MM.1S (cell line): Measurements from ENCODE around the gene CYTH3.
"Not testable (repeated sequence)": the region's sequence is repeated elsewhere in the genome, so short reads cannot be mapped to it uniquely, and the experiment has no call there.

ENCODE experiments used
- DNase-seq: peaks from one replicate; pipeline ENCODE4 v3.0.0-alpha.2; 2015
- H2AFZ ChIP-seq: fragments of 300-600 bp; sonication (generic); 2 replicates; pipeline ENCODE4 v1.6.0; 2016; ENCODE audit warnings: antibody characterized with exemption, low read length
- H3F3A ChIP-seq: fragments of 300-600 bp; sonication (generic); 2 replicates; pipeline ENCODE4 v1.6.1; 2016; ENCODE audit warnings: mild to moderate bottlenecking, antibody characterized with exemption, low read length, moderate library complexity, mixed read lengths; ENCODE audit not compliant: insufficient read depth
- H3K27ac ChIP-seq: fragments of 300-600 bp; sonication (generic); 2 replicates; pipeline ENCODE4 v1.5.1; 2016; ENCODE audit warnings: mild to moderate bottlenecking, low read length
- H3K27me3 ChIP-seq: fragments of 300-600 bp; sonication (generic); replicated peaks from 2 replicates; pipeline ENCODE4 v1.6.0; 2016; ENCODE audit warnings: low read length; ENCODE audit not compliant: insufficient read depth
- H3K36me3 ChIP-seq: fragments of 300-600 bp; sonication (generic); replicated peaks from 2 replicates; pipeline ENCODE4 v1.6.1; 2016; ENCODE audit warnings: mild to moderate bottlenecking, low read length, mixed read lengths; ENCODE audit not compliant: insufficient read depth
- H3K4me1 ChIP-seq: fragments of 300-600 bp; sonication (generic); 2 replicates; pipeline ENCODE4 v1.6.1; 2016; ENCODE audit warnings: low read length, mixed read lengths
- H3K4me2 ChIP-seq: fragments of 300-600 bp; sonication (generic); 2 replicates; pipeline ENCODE4 v1.6.0; 2016; ENCODE audit warnings: low read depth, low read length
- H3K4me3 ChIP-seq: fragments of 300-600 bp; sonication (generic); 2 replicates; pipeline ENCODE4 v1.5.1; 2016; ENCODE audit warnings: low read length, mixed read lengths
- H3K79me2 ChIP-seq: fragments of 300-600 bp; sonication (generic); 2 replicates; pipeline ENCODE4 v1.6.1; 2016; ENCODE audit warnings: mixed run types, low read length, mixed read lengths
- H3K9ac ChIP-seq: fragments of 300-600 bp; sonication (generic); 2 replicates; pipeline ENCODE4 v1.6.1; 2016; ENCODE audit warnings: low read length, mixed read lengths
- H3K9me2 ChIP-seq: fragments of 300-600 bp; sonication (generic); replicated peaks from 2 replicates; pipeline ENCODE4 v1.6.1; 2016; ENCODE audit warnings: mild to moderate bottlenecking, low read length, mixed read lengths; ENCODE audit not compliant: insufficient read depth
- H3K9me3 ChIP-seq: fragments of 300-600 bp; sonication (generic); replicated peaks from 2 replicates; pipeline ENCODE4 v1.6.1; 2016; ENCODE audit warnings: mild to moderate bottlenecking, low read length, mixed read lengths; ENCODE audit not compliant: insufficient read depth
- H4K20me1 ChIP-seq: fragments of 300-600 bp; sonication (generic); 2 replicates; pipeline ENCODE4 v1.6.1; 2016; ENCODE audit warnings: mild to moderate bottlenecking, low read length, moderate library complexity, mixed read lengths; ENCODE audit not compliant: insufficient read depth
- EZH2 ChIP-seq: fragments of 300-600 bp; sonication (generic); optimal IDR thresholded peaks from 2 replicates; pipeline ENCODE3; 2017; ENCODE audit warnings: low read depth, mild to moderate bottlenecking, antibody characterized with exemption, low read length, mixed read lengths
- EZH2phosphoT487 ChIP-seq: fragments of 300-600 bp; sonication (generic); IDR thresholded peaks from 2 replicates; pipeline ENCODE4 v1.6.1; 2018; ENCODE audit warnings: antibody characterized with exemption, low read length
- TF ChIP-seq, protein P1 (sequence below): fragments of 300-600 bp; sonication (generic); IDR thresholded peaks from 2 replicates; pipeline ENCODE4 v1.5.1; 2016; ENCODE audit warnings: antibody characterized with exemption, low read length, mixed read lengths

Gene CYTH3

GRCh38 chr7:6154542-6155404 is 117.7 kb downstream of the CYTH3 start:
- H4K20me1 ChIP-seq, result no peaks in the 10 kb centered on the region
- H3K9me2 ChIP-seq, result no peaks in the 10 kb centered on the region
- TF ChIP-seq, protein P1, sequence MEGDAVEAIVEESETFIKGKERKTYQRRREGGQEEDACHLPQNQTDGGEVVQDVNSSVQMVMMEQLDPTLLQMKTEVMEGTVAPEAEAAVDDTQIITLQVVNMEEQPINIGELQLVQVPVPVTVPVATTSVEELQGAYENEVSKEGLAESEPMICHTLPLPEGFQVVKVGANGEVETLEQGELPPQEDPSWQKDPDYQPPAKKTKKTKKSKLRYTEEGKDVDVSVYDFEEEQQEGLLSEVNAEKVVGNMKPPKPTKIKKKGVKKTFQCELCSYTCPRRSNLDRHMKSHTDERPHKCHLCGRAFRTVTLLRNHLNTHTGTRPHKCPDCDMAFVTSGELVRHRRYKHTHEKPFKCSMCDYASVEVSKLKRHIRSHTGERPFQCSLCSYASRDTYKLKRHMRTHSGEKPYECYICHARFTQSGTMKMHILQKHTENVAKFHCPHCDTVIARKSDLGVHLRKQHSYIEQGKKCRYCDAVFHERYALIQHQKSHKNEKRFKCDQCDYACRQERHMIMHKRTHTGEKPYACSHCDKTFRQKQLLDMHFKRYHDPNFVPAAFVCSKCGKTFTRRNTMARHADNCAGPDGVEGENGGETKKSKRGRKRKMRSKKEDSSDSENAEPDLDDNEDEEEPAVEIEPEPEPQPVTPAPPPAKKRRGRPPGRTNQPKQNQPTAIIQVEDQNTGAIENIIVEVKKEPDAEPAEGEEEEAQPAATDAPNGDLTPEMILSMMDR, result no peak
- TF ChIP-seq EZH2phosphoT487, result no peak
- no peak for TF ChIP-seq EZH2
- H3K27ac ChIP-seq, result no peak overlapping the region
- no peaks in the 10 kb centered on the region for H3K9me3 ChIP-seq
- H3K4me3 ChIP-seq, result no peak overlapping the region
- peaks cover 12% of the 10 kb centered on the region for H3K36me3 ChIP-seq
- H3K4me2 ChIP-seq, result no peak overlapping the region
- peaks cover 33% of the 10 kb centered on the region for H3K79me2 ChIP-seq
- no peaks in the 10 kb centered on the region for H3F3A ChIP-seq
- no peaks in the 10 kb centered on the region for H3K27me3 ChIP-seq
- H3K4me1 ChIP-seq, result peaks cover 3% of the 10 kb centered on the region
- no peak for DNase-seq
- H3K9ac ChIP-seq, result no peak overlapping the region
- H2AFZ ChIP-seq, result no peak overlapping the region

DNA sequence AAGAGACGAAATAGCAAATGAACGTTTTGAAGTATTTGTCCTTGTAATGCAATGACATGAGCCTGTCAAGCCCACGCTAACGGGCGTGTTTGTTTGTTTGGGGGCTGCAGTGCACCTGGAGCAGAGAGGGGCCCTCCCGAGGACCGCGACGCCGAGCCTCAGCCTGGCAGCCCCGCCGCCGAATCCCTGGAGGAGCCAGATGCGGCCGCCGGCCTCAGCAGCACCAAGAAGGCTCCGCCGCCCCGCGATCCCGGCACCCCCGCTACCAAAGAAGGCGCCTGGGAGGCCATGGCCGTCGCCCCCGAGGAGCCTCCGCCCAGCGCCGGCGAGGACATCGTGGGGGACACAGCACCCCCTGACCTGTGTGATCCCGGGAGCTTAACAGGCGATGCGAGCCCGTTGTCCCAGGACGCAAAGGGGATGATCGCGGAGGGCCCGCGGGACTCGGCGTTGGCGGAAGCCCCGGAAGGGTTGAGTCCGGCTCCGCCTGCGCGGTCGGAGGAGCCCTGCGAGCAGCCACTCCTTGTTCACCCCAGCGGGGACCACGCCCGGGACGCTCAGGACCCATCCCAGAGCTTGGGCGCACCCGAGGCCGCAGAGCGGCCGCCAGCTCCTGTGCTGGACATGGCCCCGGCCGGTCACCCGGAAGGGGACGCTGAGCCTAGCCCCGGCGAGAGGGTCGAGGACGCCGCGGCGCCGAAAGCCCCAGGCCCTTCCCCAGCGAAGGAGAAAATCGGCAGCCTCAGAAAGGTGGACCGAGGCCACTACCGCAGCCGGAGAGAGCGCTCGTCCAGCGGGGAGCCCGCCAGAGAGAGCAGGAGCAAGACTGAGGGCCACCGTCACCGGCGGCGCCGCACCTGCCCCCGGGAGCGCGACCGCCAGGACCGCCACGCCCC is 118.5 kb downstream of the CYTH3 start:
- TF ChIP-seq, protein P1, result no peak
- no peak for TF ChIP-seq EZH2
- TF ChIP-seq EZH2phosphoT487, result no peak
- H4K20me1 ChIP-seq, result no peaks in the 10 kb centered on the region
- no peak overlapping the region for H3K4me2 ChIP-seq
- no peak overlapping the region for H3K9ac ChIP-seq
- no peaks in the 10 kb centered on the region for H3K9me3 ChIP-seq
- H3K4me1 ChIP-seq, result no peaks in the 10 kb centered on the region
- no peaks in the 10 kb centered on the region for H3K9me2 ChIP-seq
- H2AFZ ChIP-seq, result no peak overlapping the region
- no peak overlapping the region for H3K27ac ChIP-seq
- H3K36me3 ChIP-seq, result peaks cover 12% of the 10 kb centered on the region
- no peaks in the 10 kb centered on the region for H3F3A ChIP-seq
- peaks cover 24% of the 10 kb centered on the region for H3K79me2 ChIP-seq
- H3K4me3 ChIP-seq, result no peak overlapping the region
- no peak for DNase-seq
- H3K27me3 ChIP-seq, result no peaks in the 10 kb centered on the region

DNA sequence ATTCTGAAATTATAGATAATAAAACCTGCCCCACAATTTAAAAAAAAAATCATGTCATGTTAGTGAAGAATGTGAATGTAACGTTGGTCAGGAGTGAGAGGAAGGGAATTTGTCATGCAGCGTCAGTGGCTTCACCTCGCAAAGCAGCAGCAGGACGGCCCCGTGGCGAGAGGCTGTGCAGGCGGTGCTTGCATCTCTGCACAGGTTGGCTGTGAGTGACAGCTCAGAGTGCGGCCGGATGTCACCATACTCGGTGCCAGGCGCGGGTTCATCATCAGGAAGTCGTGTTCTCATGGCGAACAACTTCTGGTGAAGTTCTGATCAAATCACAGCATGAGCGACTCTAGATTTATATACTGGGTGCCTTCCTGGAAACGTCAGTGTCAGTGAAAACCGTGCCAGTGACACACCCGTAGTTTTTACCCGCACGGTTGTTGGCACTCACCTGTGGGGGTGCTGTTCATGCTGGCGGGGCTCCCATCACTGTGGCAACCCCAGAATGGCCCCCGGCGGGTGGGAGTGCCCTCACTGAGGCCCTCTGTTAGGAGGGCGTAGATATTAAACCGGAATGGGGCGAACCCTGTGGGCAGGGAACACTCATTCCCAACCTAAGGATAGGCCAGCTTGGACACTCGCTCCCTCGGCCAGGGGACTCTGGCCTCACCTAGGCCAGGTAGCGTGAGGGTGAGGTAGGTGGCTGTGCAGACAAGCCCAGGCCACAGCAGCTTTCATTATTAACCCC is 120.3 kb downstream of the CYTH3 start:
- Histone ChIP-seq H3K36me3 (peaks cover 15% of the 10 kb centered on the region), H3K27ac (no peak overlapping the region), H3K9me2 (no peaks in the 10 kb centered on the region), H4K20me1 (no peaks in the 10 kb centered on the region), H3K4me1 (no peaks in the 10 kb centered on the region), H3K4me3 (no peak overlapping the region), H3K79me2 (peaks cover 10% of the 10 kb centered on the region; the same call in 1 of the 2 replicates), H3K27me3 (no peaks in the 10 kb centered on the region), H3K9me3 (no peaks in the 10 kb centered on the region), H3F3A (no peaks in the 10 kb centered on the region), H2AFZ (no peak overlapping the region), H3K9ac (no peak overlapping the region), H3K4me2 (no peak overlapping the region)
- no peak for TF ChIP-seq EZH2
- TF ChIP-seq, protein P1, result no peak
- no peak for TF ChIP-seq EZH2phosphoT487
- DNase-seq, result no peak

GRCh38 chr7:6151527-6151926 is 120.9 kb downstream of the CYTH3 start:
- H3K9me3 ChIP-seq, H3K9me2 ChIP-seq, DNase-seq, H4K20me1 ChIP-seq, H3K79me2 ChIP-seq, H2AFZ ChIP-seq, H3K27me3 ChIP-seq, H3K9ac ChIP-seq, H3F3A ChIP-seq, H3K27ac ChIP-seq, H3K4me2 ChIP-seq, H3K4me3 ChIP-seq, H3K4me1 ChIP-seq: not testable (repeated sequence)
- peaks cover 14% of the 10 kb centered on the region for H3K36me3 ChIP-seq
